ENCODE measurements around the gene HIGD1B. TPM values are rescaled to one million over a fixed set of nuclear protein-coding genes. Genes with fewer than 3 reads are reported as not detected.

The HIGD1B gene
- total RNA-seq, 1 experiment from 2014 or later, result not detected

DNA sequence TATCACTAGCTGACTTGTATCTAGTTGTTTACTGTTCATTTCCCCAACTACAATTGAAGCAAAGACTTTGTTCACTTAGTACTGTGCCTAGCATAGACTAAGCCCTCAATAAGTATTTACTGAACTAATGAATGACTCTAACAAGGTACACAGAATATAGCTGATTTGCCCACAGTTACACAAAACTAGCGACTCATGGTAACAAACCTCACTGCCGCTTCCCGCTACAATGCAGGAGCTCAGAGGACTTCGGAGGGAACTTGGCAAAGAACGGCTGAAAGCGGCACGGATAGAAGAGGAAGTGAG is 51.0 kb downstream of the HIGD1B start:
- Histone ChIP-seq H3K4me3 (replicated peaks in 1 of 2; ENCODE audit: low read depth in 1 of 2, low read length in 2 of 2) (peak overlapping the region; percentile 75 to 90), H3K27ac (ENCODE audit: low read depth, low read length) (peak overlapping the region; percentile 91), H3K9me2 (ENCODE audit: insufficient read depth) (no peaks in the 10 kb centered on the region), H4K20me1 (ENCODE audit: insufficient read depth) (no peaks in the 10 kb centered on the region), H3K27me3 (ENCODE audit: insufficient read depth, low read length) (no peaks in the 10 kb centered on the region), H3K36me3 (ENCODE audit: control insufficient read depth in 1 of 2, insufficient read depth in 2 of 2, low read length in 2 of 2) (peaks cover 11 to 12% of the 10 kb centered on the region in 2 experiments; a peak in 3 of 4 replicates), H3K9me3 (ENCODE audit: control insufficient read depth in 1 of 2, insufficient read depth in 1 of 2, low read depth in 1 of 2, low read length in 2 of 2) (no peaks in the 10 kb centered on the region), H3K79me2 (ENCODE audit: insufficient read depth, low read length) (peaks cover 56% of the 10 kb centered on the region), H3K4me1 (ENCODE audit: control insufficient read depth in 1 of 2, insufficient read depth in 2 of 2, low read length in 2 of 2) (peaks cover 9 to 37% of the 10 kb centered on the region in 2 experiments; a peak in 3 of 4 replicates), H3K4me2 (ENCODE audit: low read length) (peak overlapping the region; percentile 88), H2AFZ (ENCODE audit: low read depth, low read length, poor library complexity, severe bottlenecking) (no peak overlapping the region), H3K9ac (ENCODE audit: low read length) (peak overlapping the region; percentile 98)
- CTCF ChIA-PET, result interaction anchor here (1.0 kb wide), 1 partner anchor 12 kb away, joined by 5 read pairs; no protein-coding TSS in a partner anchor
- BruUV-seq (replicated peaks), result TSS peak; percentile 90
- TF ChIP-seq ZFX (IDR thresholded peaks at IDR 0.05) (no peak), ELF1 (IDR thresholded peaks at IDR 0.05; ENCODE audit: borderline replicate concordance, low read depth) (no peak), SIN3A (IDR thresholded peaks at IDR 0.05; ENCODE audit: low read depth) (no peak), TCF7L2 (IDR thresholded peaks at IDR 0.05; ENCODE audit: borderline replicate concordance, extremely low read depth, insufficient read depth, insufficient read length) (no peak), CBX3 (IDR thresholded peaks at IDR 0.05; ENCODE audit: low read depth) (no peak; the same call in 1 of the 2 replicates)
- ATAC-seq, result no peak
- POLR2A ChIA-PET, result interaction anchor here (0.6 to 0.7 kb wide), 2 partner anchors 250 to 1914 kb away, joined by 3 to 4 read pairs; no protein-coding TSS in a partner anchor
- DNase-seq (ENCODE audit: low read depth, low spot score), result no peak
- intact Hi-C loops (cut with micrococcal nuclease), result no loop called here
- RAD21 ChIA-PET (ENCODE audit: low non-redundant PET in 1 of 2, low total read pairs in 2 of 2, uncharacterized antibody in 2 of 2, unreplicated experiment in 2 of 2), result no interaction called here

DNA sequence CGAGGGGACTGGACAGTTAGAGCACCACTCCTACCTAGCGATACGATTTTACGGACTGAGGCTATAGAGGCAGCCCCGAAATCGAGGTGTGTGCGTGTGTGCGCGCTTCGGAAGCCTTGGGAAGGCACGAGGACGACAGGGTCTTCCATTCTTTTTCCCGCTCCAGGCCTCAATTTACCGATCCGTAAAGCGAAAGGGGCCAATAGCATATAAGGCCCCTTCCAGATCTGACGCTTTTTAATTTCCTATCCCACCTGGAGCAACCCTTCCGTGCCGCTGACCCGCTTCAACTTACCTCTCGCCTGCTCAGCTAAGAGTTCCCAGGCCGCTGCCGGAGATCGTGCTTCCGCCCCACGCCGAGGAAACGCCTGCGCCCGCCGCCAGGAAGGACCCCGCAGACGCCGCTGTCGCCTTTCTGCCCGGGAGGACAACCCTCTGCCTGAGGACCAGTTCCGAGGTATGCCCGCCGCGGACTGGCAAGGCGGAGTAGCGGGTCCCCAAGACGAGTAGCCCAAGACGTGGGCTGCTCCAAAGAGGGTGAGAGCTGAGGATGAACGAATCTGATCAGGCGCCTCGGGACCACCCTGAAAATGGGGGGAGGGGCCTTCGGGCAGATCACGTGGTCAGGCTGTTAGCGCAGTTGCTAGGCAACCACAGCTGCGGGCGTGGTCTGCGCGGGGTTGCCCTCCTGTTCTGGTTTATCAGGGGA is 51.5 kb downstream of the HIGD1B start, which contains the start of gene EFTUD2:
Gene EFTUD2 (minus strand): TSS at position 372 of the 709 bp plus-strand sequence. CDS start 4,924 bp downstream, outside the sequence.
- Histone ChIP-seq H3K27me3 (ENCODE audit: insufficient read depth, low read length) (no peaks in the 10 kb centered on the region), H2AFZ (ENCODE audit: low read depth, low read length, poor library complexity, severe bottlenecking) (peak within 1 kb of the TSS; percentile 23), H3K27ac (ENCODE audit: low read depth, low read length) (peak within 1 kb of the TSS; percentile 91), H4K20me1 (ENCODE audit: insufficient read depth) (no peaks in the 10 kb centered on the region), H3K4me2 (ENCODE audit: low read length) (peak within 1 kb of the TSS; percentile 88), H3K36me3 (ENCODE audit: control insufficient read depth in 1 of 2, insufficient read depth in 2 of 2, low read length in 2 of 2) (peaks cover 8 to 11% of the 10 kb centered on the region in 2 experiments; a peak in 3 of 4 replicates), H3K9ac (ENCODE audit: low read length) (peak within 1 kb of the TSS; percentile 98), H3K4me3 (replicated peaks in 1 of 2; ENCODE audit: low read depth in 1 of 2, low read length in 2 of 2) (peak within 1 kb of the TSS; percentile 75 to 90), H3K79me2 (ENCODE audit: insufficient read depth, low read length) (peaks cover 52% of the 10 kb centered on the region), H3K9me2 (ENCODE audit: insufficient read depth) (no peaks in the 10 kb centered on the region), H3K4me1 (ENCODE audit: control insufficient read depth in 1 of 2, insufficient read depth in 2 of 2, low read length in 2 of 2) (peaks cover 9 to 37% of the 10 kb centered on the region in 2 experiments; a peak in 3 of 4 replicates), H3K9me3 (ENCODE audit: control insufficient read depth in 1 of 2, insufficient read depth in 1 of 2, low read depth in 1 of 2, low read length in 2 of 2) (no peaks in the 10 kb centered on the region)
- RAD21 ChIA-PET (ENCODE audit: low non-redundant PET in 1 of 2, low total read pairs in 2 of 2, uncharacterized antibody in 2 of 2, unreplicated experiment in 2 of 2), result no interaction called here
- BruUV-seq (replicated peaks), result no TSS peak
- POLR2A ChIA-PET, result interaction anchor here (0.6 to 0.7 kb wide), 2 partner anchors 250 to 1913 kb away, joined by 3 to 4 read pairs; no protein-coding TSS in a partner anchor
- CTCF ChIA-PET, result interaction anchor here (1.0 to 1.4 kb wide), 2 partner anchors 12 to 200 kb away, joined by 3 to 5 read pairs; no protein-coding TSS in a partner anchor
- intact Hi-C loops (cut with micrococcal nuclease), result no loop called here
- ATAC-seq (peak; percentile 87), DNase-seq (ENCODE audit: low read depth, low spot score) (peak; percentile 77)
- TF ChIP-seq ZNF274 (IDR thresholded peaks at IDR 0.05; ENCODE audit: low read depth, low read length), result no peak
- TF ChIP-seq RAD21 (IDR thresholded peaks at IDR 0.05; ENCODE audit: low read depth), result no peak
- TF ChIP-seq EGR1 (IDR thresholded peaks at IDR 0.05; ENCODE audit: low read depth), result no peak
- TF ChIP-seq, protein P1, sequence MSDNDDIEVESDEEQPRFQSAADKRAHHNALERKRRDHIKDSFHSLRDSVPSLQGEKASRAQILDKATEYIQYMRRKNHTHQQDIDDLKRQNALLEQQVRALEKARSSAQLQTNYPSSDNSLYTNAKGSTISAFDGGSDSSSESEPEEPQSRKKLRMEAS (IDR thresholded peaks at IDR 0.05), result peak; percentile 95
- peak; percentile 81 for TF ChIP-seq SP1 (IDR thresholded peaks at IDR 0.05; ENCODE audit: low read depth)
- no peak; the same call in 1 of the 2 replicates for TF ChIP-seq ELF1 (IDR thresholded peaks at IDR 0.05; ENCODE audit: borderline replicate concordance, low read depth)
- no peak for TF ChIP-seq EZH2 (IDR thresholded peaks at IDR 0.05)
- no peak for TF ChIP-seq CEBPB (IDR thresholded peaks at IDR 0.05; ENCODE audit: low read depth)
- TF ChIP-seq JUND (IDR thresholded peaks at IDR 0.05), result no peak
- TF ChIP-seq TCF7L2 (IDR thresholded peaks at IDR 0.05; ENCODE audit: borderline replicate concordance, extremely low read depth, insufficient read depth, insufficient read length), result peak; percentile 21
- peak; percentile 87; the same call in 1 of the 2 replicates for TF ChIP-seq ZFX (IDR thresholded peaks at IDR 0.05)
- peak; percentile 89 for TF ChIP-seq POLR2AphosphoS5 (IDR thresholded peaks at IDR 0.05; ENCODE audit: low read depth, low read length)
- TF ChIP-seq, protein P2, sequence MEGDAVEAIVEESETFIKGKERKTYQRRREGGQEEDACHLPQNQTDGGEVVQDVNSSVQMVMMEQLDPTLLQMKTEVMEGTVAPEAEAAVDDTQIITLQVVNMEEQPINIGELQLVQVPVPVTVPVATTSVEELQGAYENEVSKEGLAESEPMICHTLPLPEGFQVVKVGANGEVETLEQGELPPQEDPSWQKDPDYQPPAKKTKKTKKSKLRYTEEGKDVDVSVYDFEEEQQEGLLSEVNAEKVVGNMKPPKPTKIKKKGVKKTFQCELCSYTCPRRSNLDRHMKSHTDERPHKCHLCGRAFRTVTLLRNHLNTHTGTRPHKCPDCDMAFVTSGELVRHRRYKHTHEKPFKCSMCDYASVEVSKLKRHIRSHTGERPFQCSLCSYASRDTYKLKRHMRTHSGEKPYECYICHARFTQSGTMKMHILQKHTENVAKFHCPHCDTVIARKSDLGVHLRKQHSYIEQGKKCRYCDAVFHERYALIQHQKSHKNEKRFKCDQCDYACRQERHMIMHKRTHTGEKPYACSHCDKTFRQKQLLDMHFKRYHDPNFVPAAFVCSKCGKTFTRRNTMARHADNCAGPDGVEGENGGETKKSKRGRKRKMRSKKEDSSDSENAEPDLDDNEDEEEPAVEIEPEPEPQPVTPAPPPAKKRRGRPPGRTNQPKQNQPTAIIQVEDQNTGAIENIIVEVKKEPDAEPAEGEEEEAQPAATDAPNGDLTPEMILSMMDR (IDR thresholded peaks at IDR 0.05 in 2 of 3, conservative IDR thresholded peaks at IDR 0.05 in 1 of 3; ENCODE audit: borderline replicate concordance in 1 of 3, insufficient read depth in 1 of 3, low read depth in 2 of 3, low read length in 2 of 3), result no peak
- no peak for TF ChIP-seq EZH2phosphoT487 (IDR thresholded peaks at IDR 0.05; ENCODE audit: borderline replicate concordance)
- TF ChIP-seq SIN3A (IDR thresholded peaks at IDR 0.05; ENCODE audit: low read depth), result peak; percentile 87
- TF ChIP-seq FOSL1 (IDR thresholded peaks at IDR 0.05; ENCODE audit: low read depth), result no peak
- TF ChIP-seq, protein P3, sequence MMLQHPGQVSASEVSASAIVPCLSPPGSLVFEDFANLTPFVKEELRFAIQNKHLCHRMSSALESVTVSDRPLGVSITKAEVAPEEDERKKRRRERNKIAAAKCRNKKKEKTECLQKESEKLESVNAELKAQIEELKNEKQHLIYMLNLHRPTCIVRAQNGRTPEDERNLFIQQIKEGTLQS (IDR thresholded peaks at IDR 0.05), result no peak
- no peak; the same call in 1 of the 2 replicates for TF ChIP-seq CBX3 (IDR thresholded peaks at IDR 0.05; ENCODE audit: low read depth)

All from HCT116 (cell line).